GM18499 (cell line): ENCODE data around the gene RNF32.
"Not testable (repeated sequence)": the region's sequence is repeated elsewhere in the genome, so short reads cannot be mapped to it uniquely, and the experiment has no call there.

Source experiments
- ATAC-seq: cut with Tn5 transposase; IDR thresholded peaks from one replicate; pipeline ENCODE4 v1.9.1; 2021; ENCODE audit warnings: moderate number of reproducible peaks; ENCODE audit not compliant: insufficient read depth, unreplicated experiment

Gene RNF32

DNA sequence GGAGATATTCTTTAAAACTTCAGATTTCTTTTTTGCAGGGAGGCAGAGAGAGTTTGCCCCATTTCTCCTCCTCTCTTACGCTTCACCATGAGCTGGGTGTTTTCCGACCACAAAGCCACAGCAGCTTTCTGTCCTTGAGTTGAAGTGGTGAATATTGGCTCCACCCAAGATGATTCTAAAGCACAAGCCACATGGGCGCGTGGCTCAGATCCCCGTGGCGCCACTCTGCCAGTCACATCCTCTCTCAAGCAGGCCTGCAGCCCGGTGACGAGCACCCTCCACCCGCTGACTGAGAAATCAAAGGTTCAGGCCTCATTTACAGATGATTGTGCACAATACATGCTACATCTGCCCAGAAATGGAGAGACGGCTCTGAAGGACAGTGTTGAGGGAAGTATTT, 27.6 kb upstream of the RNF32 start:
- ATAC-seq: no peak

DNA sequence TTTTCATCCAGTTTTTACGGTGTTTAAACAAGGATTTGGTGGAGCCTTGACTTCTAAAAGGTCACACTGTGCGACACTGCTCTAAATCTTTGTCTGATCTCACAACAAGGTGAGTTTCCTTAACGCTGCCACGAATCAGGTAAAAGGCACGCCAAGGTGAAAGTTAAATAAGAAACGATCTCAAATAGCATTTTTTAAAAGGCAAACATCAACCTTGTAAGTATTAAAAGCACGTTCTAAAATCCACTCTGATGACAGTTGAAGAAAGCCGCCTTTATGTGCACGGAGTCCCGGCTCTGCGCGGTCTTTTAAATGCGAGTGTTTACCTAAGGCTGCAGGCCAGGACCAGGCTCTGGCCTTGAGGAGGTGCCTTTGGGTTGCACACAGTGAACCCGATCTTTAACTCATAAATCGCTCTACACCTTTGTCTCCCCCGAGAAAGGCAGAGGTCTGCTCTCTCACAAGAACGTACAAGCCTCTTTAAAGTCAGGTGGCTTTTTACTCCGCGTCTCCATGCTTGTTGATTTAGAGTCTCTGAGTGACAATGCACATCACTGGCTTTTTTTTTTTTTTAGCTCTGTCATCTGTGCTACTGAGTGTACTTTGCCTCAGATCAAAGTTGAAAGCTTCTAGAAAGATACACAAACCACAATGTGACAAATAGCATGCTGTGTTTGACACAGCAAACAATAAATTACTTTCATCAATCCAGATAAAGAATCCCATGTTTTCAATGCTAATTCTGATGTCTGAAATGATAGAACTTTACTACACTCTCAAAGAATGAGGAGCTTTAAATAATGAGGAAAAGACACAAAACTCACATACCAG, 25.9 kb upstream of the RNF32 start:
- ATAC-seq: no peak

DNA sequence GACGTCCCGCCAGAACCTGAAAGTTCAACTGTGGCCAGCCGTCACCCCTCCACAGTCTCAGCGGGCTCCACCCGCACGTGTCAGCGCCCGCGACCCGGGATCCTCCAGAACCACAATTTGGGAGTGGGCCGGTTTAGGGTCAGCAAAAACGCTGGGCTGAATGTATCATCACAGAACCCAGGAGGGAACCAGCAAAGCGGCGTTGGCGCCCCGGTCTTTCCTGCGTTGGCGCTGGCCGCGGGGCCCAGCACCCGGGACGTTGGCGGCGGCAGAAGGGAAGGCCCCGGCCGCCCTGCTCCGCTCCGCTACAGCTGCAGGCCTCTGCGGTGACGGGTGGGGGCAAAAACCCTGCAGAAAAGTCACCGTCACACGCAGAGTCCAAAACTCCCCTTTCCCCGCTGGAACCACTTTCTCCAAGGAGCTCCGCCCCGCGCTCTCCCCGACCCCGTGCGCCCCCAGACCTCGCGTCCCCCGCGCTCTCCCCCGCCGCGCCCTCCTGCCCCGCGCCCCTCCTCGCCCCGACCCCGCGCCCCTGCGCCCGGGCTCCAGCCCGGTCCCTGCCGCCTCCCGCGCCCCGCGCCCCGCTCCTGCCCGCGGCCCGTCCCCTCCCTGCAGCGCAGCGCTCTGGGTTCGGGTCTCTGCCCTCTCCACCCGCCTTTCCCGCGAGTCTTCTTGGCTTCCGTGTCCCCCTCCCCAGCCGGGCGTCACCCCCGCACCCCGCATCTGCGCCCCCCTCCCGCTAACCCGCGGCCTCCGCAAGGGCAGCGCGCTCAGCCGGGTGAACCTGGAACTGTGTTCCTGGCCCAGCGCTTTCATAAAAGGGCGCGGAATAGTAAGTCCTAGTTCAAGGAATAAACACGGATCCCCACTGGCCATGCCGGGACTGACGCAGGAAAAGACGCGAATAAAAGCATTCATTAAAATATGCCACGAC, 24.0 kb upstream of the RNF32 start:
- no peak for ATAC-seq

DNA sequence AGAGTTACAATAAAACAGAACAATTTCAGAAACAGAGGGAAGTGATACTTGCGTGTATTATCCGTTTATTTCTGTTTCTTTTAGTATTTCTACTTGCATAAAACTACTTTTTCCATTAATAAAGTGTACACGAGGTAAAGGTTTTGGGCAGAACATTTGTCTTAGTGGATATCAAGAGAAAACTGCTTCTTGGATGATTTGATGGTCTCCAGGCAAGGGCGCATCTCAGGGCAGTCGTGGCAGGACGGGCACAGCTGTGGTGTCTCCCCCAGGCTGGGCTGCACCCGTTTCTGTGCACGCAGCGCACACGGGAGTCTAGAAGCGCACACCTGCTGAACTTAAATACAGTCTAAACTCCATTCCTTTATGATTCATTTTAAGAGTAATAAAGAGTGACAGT, 23.4 kb upstream of the RNF32 start:
- no peak for ATAC-seq

DNA sequence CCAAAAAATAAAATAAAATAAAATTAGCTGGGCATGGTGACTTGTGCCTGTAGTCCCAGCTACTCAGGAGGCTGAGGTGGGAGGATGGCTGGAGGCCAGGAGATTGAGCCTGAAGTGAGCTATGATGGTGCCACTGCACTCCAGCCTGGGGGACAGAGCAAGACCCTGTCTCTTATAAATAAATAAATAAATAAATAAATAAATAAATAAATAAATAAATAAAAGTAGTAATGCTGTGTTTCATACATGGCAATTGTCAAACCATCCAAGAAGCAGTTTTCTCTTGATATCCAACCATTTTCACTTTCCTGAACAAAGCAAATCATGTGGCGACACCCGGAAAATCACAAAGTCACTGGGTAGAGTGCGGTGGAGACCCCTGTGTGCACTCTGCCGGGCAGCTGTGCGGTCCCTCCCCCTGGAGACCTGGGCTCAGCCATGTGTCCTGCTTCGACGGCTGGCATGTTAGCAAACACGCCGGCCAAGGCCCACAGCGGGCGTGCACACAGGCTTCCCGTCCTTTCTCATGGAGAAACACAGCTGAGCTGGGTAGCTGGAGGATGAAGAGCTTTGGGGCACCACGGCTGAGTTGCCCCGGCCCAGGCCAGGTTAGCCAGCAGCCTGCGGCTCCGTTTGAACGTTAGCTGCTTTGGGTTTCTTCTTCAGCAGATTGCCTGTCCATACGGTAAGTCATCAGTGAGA, 22.3 kb upstream of the RNF32 start:
- no peak for ATAC-seq

DNA sequence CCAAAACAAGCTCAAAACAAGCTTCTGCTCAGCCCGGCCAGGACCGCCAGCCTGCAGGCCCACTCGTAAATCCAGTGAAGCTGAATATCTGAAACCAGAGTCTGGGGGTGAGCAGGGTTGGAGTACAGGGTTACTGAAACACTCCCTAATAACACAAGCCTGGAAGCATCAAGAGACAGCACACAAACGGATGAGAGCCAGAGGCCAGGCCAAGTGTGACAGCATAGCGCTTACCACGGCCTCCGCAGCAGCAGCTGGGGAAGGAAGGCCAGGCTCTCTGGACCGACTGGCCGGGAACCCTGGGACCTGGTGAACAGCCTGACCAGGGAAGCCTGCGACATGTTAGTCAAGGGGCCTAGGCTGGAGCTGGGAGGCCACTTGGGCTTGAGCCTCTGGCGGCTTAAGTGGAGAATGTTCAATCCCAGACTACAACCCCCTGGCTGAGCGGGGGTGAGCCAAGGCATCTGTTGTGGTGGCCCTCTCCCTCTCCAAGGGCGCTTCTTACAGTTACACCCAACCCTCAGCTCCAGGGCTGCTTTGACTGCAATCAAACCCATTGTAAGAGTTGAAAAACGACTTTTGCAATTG, 21.7 kb upstream of the RNF32 start:
- ATAC-seq: no peak

DNA sequence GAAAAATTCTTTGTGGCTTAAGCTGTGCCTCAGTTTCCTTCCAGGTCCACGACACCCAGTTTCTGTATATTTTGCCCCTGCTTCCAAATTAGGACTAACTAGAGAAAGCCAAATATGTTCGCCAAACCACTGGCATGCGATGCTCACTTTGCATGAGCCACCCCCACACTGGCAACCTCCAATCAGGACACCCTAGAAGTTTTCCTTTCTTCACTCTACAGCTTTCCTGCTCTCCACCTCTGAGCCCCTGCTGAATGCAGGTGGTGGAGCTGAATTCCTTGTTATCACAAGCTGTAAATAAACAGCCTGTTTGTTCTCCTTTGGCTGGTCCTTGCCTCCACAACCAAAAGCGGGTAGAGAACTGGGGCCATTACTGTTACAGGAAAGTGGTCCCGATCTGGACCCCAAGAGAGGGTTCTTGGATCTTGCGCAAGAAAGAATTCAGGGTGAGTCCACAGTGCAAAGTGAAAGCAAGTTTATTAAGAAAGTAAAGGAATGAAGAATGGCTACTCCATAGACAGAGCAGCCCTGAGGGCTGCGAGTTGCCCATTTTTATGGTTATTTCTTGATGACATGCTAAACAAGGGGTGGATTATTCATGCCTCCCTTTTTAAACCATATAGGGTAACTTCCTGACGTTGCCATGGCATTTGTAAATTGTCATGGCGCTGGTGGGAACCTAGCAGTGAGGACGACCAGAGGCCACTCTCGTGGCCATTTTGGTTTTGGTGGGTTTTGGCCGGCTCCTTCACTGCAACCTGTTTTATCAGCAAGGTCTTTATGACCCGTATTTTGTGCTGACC, 20.9 kb upstream of the RNF32 start:
- not testable (repeated sequence) for ATAC-seq

DNA sequence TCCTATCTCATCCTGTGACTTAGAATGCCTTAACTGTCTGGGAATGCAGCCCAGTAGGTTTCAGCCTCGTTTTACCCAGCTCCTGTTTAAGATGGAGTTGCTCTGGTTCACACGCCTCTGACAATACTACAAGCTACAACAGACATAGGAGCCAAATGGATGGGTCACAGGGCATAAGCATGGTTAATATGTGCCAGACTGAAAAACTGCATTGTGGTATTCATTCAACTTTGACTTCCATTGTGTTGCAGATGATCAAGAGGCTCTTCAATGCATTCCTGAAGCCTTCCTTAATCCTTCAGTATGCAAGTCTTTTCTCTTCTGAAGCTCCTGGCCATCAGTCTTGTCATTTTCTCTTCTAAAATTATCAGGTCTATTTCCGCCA, 20.3 kb upstream of the RNF32 start:
- no peak for ATAC-seq

DNA sequence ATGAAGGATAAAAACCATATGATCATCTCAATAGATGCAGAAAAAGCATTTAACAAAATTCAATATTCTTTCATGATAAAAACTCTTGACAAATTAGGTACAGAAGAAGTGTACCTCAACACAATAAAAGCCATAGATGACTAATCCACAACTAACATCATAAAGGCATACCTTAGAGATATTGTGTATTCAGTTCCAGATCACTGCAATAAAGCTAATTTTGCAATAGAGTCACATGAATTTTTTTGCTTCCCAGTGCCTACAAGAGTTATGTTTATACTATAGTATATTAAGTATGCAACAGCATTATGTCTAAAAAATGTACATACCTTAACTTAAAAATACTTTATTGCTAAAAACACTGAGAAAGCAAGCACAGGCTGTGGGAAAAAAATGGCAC, 18.9 kb upstream of the RNF32 start:
- no peak for ATAC-seq

DNA sequence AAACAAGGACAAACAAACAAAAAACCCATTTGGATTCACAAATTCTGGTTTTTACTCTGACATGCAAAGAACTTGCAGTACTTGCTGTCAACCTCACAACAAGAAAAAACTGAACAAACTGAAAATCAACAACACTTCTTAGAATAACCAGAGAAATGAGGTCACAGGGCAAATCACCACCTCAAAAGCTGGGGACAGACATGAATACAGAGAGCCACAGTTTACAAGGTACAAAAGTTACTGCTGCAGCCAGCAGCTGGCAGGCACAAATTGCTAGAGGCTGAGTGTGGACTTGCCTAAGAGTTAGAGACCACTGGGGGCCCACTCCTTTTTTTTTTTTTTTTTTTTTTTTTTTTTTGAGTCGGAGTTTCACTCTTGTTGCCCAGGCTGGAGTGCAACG, 15.0 kb upstream of the RNF32 start:
- ATAC-seq: no peak

DNA sequence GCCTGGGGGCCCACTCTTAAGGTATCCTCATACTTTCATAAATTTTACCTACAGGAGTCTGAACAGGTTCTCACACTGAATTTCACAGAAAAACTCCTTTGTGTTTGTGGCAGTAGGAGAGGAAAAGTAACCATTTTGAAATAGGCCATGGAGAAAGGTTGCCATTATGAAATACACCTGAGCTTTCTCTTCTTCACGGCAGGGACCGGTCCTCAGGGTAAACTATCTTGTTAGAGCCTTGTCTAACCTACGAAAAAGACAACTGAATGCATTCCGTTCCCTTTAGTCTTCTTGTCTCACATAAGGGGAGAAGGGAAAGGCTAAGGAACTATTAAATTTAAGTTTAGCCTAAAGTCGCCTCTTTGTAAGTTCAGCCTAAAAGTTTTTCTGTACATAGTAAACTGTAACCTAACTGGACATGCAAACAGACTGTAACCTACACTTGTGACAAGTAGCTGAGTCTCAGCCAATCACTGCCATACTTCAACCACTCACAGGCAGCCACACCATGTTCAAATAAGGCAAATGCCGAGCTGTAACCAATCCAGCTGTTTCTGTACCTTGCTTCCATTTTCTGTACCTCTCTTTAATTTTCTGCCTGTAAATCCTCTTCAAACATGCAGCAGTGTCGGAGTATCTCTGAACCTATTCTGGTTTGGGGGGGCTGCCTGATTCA, 14.2 kb upstream of the RNF32 start:
- ATAC-seq: no peak

DNA sequence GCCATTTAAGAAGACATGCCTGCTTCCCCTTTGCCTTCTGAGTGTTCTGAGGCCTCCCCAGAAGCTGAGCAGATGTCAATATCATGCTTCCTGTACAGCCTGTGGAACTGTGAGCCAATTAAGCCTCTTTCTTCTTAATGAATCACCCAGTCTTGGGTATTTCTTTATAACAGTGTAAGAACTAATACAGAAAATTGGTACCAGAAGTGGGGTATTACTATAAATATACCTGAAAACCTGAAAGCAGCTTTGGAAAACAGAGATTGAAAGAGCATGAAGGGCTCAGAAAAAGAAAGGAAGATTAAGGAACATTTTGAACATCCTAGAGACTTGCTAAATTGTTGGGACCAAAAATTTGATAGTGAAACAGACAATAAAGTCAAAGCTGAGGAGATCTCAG, 12.0 kb upstream of the RNF32 start:
- no peak for ATAC-seq

DNA sequence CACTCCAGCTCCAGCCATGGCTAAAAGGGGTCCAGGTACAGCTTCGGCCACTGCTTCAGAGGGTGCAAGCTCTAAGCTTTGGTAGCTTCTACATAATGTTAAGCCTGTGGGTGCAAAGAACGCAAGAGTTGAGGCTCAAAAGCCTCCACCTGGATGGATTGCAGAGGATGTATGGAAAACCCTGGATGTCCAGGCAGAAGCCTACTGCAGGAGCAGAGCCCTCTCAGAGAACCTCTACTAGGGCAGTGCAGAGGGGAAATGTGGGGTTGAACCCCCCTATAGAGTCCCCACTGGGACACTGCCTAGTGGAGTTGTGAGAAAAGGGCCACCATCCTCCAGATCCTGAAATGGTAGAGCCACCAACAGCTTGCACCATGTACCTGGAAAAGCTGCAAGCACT, 10.7 kb upstream of the RNF32 start:
- no peak for ATAC-seq

DNA sequence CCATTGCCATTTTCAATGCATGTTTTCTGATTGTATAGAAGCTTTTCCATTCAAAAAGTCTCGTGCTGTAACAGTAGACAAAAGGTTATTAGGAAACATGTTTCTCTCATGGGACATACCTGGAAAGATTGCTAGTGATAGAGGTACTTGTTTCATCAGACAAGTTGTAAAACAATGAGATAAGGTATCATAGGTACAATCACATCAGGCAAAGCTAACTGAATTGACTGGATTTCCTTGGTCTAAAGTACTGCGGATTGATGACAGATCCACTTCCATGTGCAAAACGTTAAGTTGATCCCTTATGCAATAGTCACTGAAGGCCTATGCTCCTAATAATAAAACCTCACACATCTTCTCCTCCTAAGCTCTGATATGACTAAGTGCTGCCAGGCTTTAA, 6.5 kb upstream of the RNF32 start:
- no peak for ATAC-seq

DNA sequence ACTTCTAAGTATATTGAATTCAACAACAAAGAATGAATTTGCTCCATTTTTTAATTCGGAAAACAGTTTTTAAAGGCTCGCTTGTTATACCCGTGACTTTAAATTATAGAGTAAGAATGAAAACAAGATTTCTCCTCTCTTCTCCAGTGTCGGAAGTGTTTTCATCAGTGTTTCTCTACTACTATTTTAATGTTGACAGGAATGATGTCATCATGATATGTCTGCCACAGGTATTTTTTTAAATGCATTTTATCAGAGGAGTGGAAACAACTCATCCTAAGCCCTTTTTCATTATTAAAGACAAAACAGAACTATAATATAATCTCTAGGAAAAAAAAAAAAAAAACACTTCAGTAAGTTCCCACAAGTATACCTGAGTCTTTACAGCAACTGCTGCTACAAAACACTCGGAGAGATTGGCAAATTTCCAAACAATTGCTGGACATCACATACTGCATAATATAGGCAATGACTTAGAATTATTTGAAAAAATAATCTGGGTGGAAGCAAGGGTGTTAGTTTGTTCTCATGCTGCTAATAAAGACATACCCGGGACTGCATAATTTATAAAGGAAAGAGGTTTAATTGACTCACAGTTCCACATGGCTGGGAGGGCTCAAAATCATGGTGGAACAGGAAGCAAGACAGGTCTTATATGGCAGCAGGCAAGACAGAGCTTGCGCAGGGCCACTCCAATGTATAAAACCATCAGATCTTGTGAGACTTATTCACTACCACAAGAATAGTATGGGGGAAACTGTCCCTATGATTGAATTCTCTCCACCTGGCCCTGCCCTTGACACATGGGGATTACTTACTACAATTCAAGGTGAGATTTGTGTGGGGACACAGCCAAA, 4.8 kb upstream of the RNF32 start:
- no peak for ATAC-seq

DNA sequence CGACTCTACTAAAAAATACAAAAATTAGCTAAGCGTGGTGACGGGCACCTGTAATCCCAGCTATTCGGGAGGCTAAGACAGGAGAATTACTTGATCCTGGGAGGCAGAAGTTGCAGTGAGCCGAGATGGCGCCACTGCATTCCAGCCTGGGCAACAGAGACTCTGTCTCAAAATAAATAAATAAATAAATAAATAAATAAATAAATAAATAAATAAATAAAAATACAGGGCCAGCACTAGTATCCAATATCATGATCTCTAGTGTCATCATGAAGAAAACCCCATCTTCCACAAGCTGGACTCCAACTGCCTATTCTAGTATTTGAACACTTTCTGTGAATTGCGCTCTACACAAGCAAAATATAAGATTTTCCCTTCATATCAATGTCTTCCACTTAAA, 3.5 kb upstream of the RNF32 start:
- not testable (repeated sequence) for ATAC-seq

DNA sequence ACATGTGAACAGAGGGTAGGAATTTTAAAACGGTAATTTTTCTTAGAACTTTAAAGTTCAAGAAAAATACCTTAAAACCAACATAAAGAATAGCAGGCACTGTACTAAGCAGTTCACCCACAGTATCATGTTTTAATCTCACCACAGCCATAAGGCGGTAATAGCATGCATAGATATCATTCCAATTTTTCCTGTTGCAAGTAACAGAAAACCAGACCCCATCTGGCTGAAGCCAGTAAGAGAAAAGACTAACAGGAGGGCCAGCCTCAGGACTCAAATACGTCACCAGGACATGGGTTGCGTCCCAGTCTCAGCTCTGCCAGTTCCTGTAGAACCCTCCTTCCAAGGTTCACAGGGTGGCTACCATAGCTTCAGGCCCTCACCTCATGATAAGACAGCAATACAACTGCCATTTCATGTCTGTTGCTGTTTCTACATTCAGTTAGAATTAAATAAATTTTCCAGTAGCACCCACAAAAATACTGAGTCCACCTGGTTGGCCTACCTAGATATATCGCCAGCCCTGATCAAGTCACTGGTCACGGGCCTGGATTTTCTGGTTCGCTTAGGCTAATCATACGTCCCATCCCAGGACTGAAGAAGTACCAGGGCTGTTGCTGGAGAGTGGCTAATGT, 2.0 kb upstream of the RNF32 start:
- ATAC-seq: no peak
